Ureter (tissue), 1 donor: ENCODE measurements around the gene CEP162. TPM values are rescaled to one million over a fixed set of nuclear protein-coding genes. Genes with fewer than 3 reads are reported as not detected.
"Not testable (repeated sequence)": the region's sequence is repeated elsewhere in the genome, so short reads cannot be mapped to it uniquely, and the experiment has no call there.

Experiments
- DNase-seq: peaks from one replicate; pipeline ENCODE4 v3.0.0-alpha.2; 2020; ENCODE audit warnings: low spot score
- total RNA-seq: library from RNA; stranded (reverse); gene quantifications from one replicate; pipeline ENCODE4 v1.2.4, GENCODE V29; 2023
- donor health status: DM: yes; HTN: yes; CAD: no.

CEP162 gene
- total RNA-seq, 1 donor from 2014 or later = 13.1 TPM

GRCh38 chr6:84086545-84087429 is 140.7 kb downstream of the CEP162 start:
- no peak for DNase-seq

- DNase-seq = no peak
These were observed 141.4 kb downstream of the CEP162 start for GRCh38 chr6:84086056-84086455.

- DNase-seq = not testable (repeated sequence)
These were observed 142.7 kb downstream of the CEP162 start for GRCh38 chr6:84084705-84085104.

GRCh38 chr6:84082689-84083265 is 144.7 kb downstream of the CEP162 start:
- no peak for DNase-seq

- no peak for DNase-seq
These were observed 146.2 kb downstream of the CEP162 start for GRCh38 chr6:84081222-84081621.

- no peak for DNase-seq
These were observed 149.1 kb downstream of the CEP162 start for GRCh38 chr6:84078335-84078734.

- no peak for DNase-seq
These were observed 149.8 kb downstream of the CEP162 start for GRCh38 chr6:84077645-84078044.

GRCh38 chr6:84074988-84075781 is 152.3 kb downstream of the CEP162 start:
- DNase-seq = no peak

Other genes starting within 250 kb of the CEP162 start
- gene MRAP2, start 193.9 kb downstream of the CEP162 start, total RNA-seq = 5.3 TPM